HG02870 (cell line): ENCODE results near the gene PODXL2.

ENCODE experiments used
- ATAC-seq: cut with Tn5 transposase; IDR thresholded peaks from one replicate; pipeline ENCODE4 v1.9.1; 2021; ENCODE audit warnings: mild to moderate bottlenecking, moderate library complexity; ENCODE audit not compliant: unreplicated experiment

The PODXL2 gene

DNA sequence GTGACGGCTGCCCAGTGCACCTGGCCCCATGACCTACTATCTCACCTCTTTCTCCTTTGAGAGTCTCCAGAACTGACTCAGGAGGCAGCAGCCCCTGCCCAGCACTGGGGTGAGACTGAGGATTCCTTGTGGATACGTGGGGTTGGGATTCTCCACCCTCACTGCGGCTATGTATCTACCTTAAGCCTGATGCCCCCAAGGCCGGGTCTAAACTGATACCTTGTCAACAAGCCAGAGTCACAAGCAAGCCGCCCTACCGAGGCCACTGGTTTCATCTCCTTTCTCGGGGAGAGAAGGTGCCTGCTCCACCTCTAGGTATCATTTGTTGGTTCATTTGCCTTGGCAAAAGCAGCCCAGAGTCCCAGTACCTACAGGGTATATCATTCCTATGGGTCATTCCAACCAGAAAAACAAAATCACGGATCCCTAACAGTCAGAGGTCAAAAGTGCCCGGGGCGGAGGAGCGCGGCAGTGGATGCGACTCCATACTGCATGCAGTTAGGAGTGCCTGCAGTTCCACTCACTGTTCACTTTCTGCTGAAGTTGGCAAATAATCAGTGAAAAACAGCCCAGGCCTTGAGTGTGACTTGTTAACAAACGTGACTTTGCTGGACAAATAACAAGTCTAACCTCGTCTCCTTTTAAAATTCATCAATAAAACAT lies 91.3 kb downstream of the PODXL2 start:
- ATAC-seq: no peak

DNA sequence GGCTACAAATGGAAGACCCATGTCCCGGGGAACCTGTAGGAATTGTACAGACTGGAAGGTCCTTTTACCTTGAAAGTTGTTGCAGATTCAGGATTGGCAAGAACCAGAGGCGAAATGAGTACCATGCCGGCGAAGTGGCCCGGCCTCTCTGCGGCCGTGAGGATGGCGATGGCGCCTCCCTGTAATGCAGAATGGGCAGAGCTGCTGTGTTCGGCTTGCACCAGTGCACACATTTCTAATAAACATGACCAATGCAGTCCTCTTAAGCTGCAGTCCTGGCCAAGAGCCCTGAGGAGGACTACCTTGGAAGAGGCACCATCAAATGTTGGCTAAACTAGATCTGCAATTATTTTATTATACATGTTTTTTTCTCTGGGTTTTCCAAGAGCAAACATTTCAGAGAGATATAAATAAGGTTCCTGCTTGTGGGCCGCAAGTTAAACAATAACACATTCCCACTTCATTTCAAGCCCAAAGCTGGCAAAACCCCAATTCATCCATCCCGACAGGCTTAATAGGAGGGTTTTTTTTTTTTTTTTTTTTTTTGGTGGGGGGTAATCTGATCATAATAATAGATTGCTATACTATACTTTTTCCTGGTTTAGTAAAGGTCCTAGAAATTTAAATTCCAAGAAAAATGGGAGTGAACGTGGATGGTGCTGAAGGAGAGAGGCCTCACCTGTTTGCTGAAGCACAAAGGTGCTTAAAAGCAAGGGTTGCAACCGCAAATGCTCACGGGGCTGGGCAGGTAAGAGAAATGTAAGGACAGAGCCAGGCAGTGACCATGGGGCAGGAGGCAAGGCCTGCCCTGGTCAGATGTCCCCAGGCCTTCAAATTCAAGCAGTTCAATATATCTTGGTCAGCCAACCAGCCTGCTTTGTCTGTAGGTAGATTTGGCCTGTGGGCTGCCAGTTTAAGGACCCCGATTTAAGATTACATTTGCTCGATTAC lies 92.3 kb downstream of the PODXL2 start:
- ATAC-seq: no peak

DNA sequence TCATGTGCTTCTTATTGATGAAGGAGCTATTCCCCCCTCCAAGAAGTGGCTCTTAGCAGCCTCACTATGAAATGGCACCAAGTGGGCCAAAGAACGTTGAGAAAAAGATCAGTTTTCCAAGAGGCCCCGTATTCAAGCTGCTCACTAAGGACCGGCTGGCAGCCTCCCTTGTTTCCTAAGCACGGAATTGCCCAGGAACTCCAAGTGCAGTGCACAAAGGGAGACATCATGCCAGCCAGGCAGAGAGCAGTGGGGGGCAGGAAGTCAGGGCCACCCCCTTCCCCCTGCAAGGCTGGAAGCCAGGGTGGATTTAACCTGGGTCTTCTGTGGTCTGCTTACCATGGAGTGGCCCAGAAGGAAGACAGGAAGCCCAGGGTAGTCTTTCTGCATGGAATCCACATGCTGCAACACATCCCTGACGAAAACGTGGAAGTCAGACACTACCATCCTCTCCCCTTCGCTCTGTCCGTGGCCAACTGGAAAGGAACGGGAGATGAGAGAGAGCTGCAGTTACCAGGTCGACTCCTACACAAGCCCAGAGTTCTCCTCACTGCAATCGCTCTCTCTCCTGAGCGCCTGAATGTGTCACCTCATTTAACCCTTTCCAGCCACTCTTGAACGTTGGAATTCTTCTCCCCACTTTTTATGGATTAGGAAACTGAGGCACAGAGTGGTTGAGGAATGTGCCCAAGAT lies 93.3 kb downstream of the PODXL2 start:
- no peak for ATAC-seq
